ENCODE measurements around the gene SRC. TPM values are rescaled to one million over a fixed set of nuclear protein-coding genes. Genes with fewer than 3 reads are reported as not detected.

The SRC gene
- total RNA-seq, 1 donor from 2014 or later: 15.4 TPM

DNA sequence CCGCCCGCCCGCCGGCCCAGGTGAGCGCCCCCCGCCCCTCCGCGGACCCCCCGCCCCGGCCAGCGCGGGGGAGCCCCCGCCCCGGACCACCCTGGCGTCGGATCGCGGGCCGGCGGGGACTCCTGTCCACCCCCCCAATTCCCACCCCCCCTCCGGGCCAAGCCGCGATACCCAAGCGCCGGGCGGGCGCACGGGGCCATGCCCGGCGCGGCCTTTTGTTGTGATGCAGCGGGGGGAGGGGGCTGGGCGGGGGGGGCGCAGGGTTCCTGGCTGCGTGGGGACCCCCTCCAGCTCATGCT, 245 bp downstream of the SRC start:
- H3K4me3 Mint-ChIP-seq: no peak overlapping the region
- no peak overlapping the region for H3K27ac Mint-ChIP-seq
- Histone ChIP-seq H3K36me3 (no peaks in the 10 kb centered on the region), H3K4me3 (peak overlapping the region; percentile 78), H3K27ac (peak overlapping the region; percentile 50), H3K9ac (peak overlapping the region; percentile 66), H3K27me3 (no peaks in the 10 kb centered on the region), H3K4me1 (peaks cover 9% of the 10 kb centered on the region), H3K9me3 (ENCODE audit: low read depth) (no peaks in the 10 kb centered on the region), H3F3A (ENCODE audit: low read depth) (peaks cover 29% of the 10 kb centered on the region), H3K79me2 (ENCODE audit: low read depth) (peaks cover 57% of the 10 kb centered on the region), H4K20me1 (ENCODE audit: low read depth) (peaks cover 45% of the 10 kb centered on the region), H3K4me2 (peak overlapping the region; percentile 94), H2AFZ (replicated peaks) (no peak overlapping the region)
- H3K27me3 Mint-ChIP-seq (ENCODE audit: insufficient read depth, low read depth): peaks cover 5% of the 10 kb centered on the region
- H3K4me1 Mint-ChIP-seq: peaks cover 50% of the 10 kb centered on the region
- TF ChIP-seq EZH2 (IDR thresholded peaks at IDR 0.05): no peak
- TF ChIP-seq, protein P1, sequence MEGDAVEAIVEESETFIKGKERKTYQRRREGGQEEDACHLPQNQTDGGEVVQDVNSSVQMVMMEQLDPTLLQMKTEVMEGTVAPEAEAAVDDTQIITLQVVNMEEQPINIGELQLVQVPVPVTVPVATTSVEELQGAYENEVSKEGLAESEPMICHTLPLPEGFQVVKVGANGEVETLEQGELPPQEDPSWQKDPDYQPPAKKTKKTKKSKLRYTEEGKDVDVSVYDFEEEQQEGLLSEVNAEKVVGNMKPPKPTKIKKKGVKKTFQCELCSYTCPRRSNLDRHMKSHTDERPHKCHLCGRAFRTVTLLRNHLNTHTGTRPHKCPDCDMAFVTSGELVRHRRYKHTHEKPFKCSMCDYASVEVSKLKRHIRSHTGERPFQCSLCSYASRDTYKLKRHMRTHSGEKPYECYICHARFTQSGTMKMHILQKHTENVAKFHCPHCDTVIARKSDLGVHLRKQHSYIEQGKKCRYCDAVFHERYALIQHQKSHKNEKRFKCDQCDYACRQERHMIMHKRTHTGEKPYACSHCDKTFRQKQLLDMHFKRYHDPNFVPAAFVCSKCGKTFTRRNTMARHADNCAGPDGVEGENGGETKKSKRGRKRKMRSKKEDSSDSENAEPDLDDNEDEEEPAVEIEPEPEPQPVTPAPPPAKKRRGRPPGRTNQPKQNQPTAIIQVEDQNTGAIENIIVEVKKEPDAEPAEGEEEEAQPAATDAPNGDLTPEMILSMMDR (IDR thresholded peaks at IDR 0.05): no peak
- TF ChIP-seq EZH2phosphoT487 (IDR thresholded peaks at IDR 0.05): no peak
- DNase-seq (ENCODE audit: low spot score): no peak
- H3K9me3 Mint-ChIP-seq: no peaks in the 10 kb centered on the region
- peaks cover 10% of the 10 kb centered on the region for H3K36me3 Mint-ChIP-seq

- Histone ChIP-seq H3K9ac (peak overlapping the region; percentile 66), H3K27ac (peak overlapping the region; percentile 50), H3F3A (ENCODE audit: low read depth) (peaks cover 29% of the 10 kb centered on the region), H3K79me2 (ENCODE audit: low read depth) (peaks cover 63% of the 10 kb centered on the region), H3K27me3 (no peaks in the 10 kb centered on the region), H4K20me1 (ENCODE audit: low read depth) (peaks cover 50% of the 10 kb centered on the region), H3K4me2 (peak overlapping the region; percentile 94), H3K36me3 (no peaks in the 10 kb centered on the region), H3K9me3 (ENCODE audit: low read depth) (no peaks in the 10 kb centered on the region), H2AFZ (replicated peaks) (no peak overlapping the region), H3K4me1 (peaks cover 9% of the 10 kb centered on the region), H3K4me3 (peak overlapping the region; percentile 78)
- Mint-ChIP-seq H3K36me3 (peaks cover 15% of the 10 kb centered on the region), H3K4me1 (peaks cover 47% of the 10 kb centered on the region), H3K27ac (no peak overlapping the region), H3K27me3 (ENCODE audit: insufficient read depth, low read depth) (peaks cover 4% of the 10 kb centered on the region), H3K9me3 (no peaks in the 10 kb centered on the region), H3K4me3 (peak overlapping the region; percentile 81)
- no peak for TF ChIP-seq EZH2 (IDR thresholded peaks at IDR 0.05)
- TF ChIP-seq, protein P1 (IDR thresholded peaks at IDR 0.05): no peak
- TF ChIP-seq EZH2phosphoT487 (IDR thresholded peaks at IDR 0.05): no peak
- DNase-seq (ENCODE audit: low spot score): peak; percentile 63
Measured at GRCh38 chr20:37346535-37347346, 801 bp downstream of the SRC start.

GRCh38 chr20:37347347-37347823, 1.4 kb downstream of the SRC start:
- no peak overlapping the region for H2AFZ ChIP-seq (replicated peaks)
- H3K4me1 Mint-ChIP-seq: peaks cover 45% of the 10 kb centered on the region
- DNase-seq (ENCODE audit: low spot score): no peak
- H3K9me3 Mint-ChIP-seq: no peaks in the 10 kb centered on the region
- H3K36me3 ChIP-seq: no peaks in the 10 kb centered on the region
- peaks cover 15% of the 10 kb centered on the region for H3K36me3 Mint-ChIP-seq
- H3K9me3 ChIP-seq (ENCODE audit: low read depth): no peaks in the 10 kb centered on the region
- no peak overlapping the region for H3K27ac Mint-ChIP-seq
- no peak overlapping the region for H3K27ac ChIP-seq
- peaks cover 9% of the 10 kb centered on the region for H3K4me1 ChIP-seq
- peak overlapping the region; percentile 94 for H3K4me2 ChIP-seq
- H3K27me3 ChIP-seq: no peaks in the 10 kb centered on the region
- H3K27me3 Mint-ChIP-seq (ENCODE audit: insufficient read depth, low read depth): peaks cover 3% of the 10 kb centered on the region
- H3K79me2 ChIP-seq (ENCODE audit: low read depth): peaks cover 69% of the 10 kb centered on the region
- no peak overlapping the region for H3K9ac ChIP-seq
- H3K4me3 ChIP-seq: peak overlapping the region; percentile 78
- peaks cover 57% of the 10 kb centered on the region for H4K20me1 ChIP-seq (ENCODE audit: low read depth)
- peak overlapping the region; percentile 81 for H3K4me3 Mint-ChIP-seq
- peaks cover 29% of the 10 kb centered on the region for H3F3A ChIP-seq (ENCODE audit: low read depth)
- no peak for TF ChIP-seq EZH2phosphoT487 (IDR thresholded peaks at IDR 0.05)
- TF ChIP-seq, protein P1 (IDR thresholded peaks at IDR 0.05): no peak
- no peak for TF ChIP-seq EZH2 (IDR thresholded peaks at IDR 0.05)
